Fibroblast of pulmonary artery (primary cell): ENCODE measurements around the gene ELMO1.

Experiments
- DNase-seq: peaks from one replicate; pipeline ENCODE4 v3.0.0-alpha.2; 2010; ENCODE audit warnings: low read depth
- H3K4me3 ChIP-seq: replicated peaks from 2 replicates; pipeline ENCODE4 v1.5.1; 2011; ENCODE audit warnings: low read depth, mild to moderate bottlenecking, control low read depth, low read length, moderate library complexity
- CTCF ChIP-seq: IDR thresholded peaks from 2 replicates; pipeline ENCODE4 v1.5.1; 2011; ENCODE audit warnings: mild to moderate bottlenecking, control low read depth, low read length, inconsistent platforms; ENCODE audit errors: missing control alignments

The ELMO1 gene

GRCh38 chr7:37449621-37450020 lies 957 bp upstream of the ELMO1 start:
- TF ChIP-seq CTCF = no peak
- H3K4me3 ChIP-seq = no peak overlapping the region

GRCh38 chr7:37448011-37448635 lies 541 bp downstream of the ELMO1 start:
- no peak for DNase-seq
- no peak for TF ChIP-seq CTCF
- peak overlapping the region; percentile 40 for H3K4me3 ChIP-seq

More at GRCh38 chr7:37449621-37450020, 957 bp upstream of the ELMO1 start:
- DNase-seq = no peak

GRCh38 chr7:37446371-37446770 lies 2.3 kb downstream of the ELMO1 start:
- H3K4me3 ChIP-seq = no peak overlapping the region
- no peak for TF ChIP-seq CTCF
- DNase-seq = no peak

- DNase-seq = no peak
- no peak overlapping the region for H3K4me3 ChIP-seq
- no peak for TF ChIP-seq CTCF
Observed at GRCh38 chr7:37445790-37446189, 2.9 kb downstream of the ELMO1 start.

GRCh38 chr7:37445064-37445723 lies 3.5 kb downstream of the ELMO1 start:
- no peak overlapping the region for H3K4me3 ChIP-seq
- TF ChIP-seq CTCF = no peak
- no peak for DNase-seq

GRCh38 chr7:37443627-37444026 lies 5.0 kb downstream of the ELMO1 start:
- no peak overlapping the region for H3K4me3 ChIP-seq
- no peak for DNase-seq
- no peak for TF ChIP-seq CTCF

GRCh38 chr7:37442268-37442667 lies 6.4 kb downstream of the ELMO1 start:
- H3K4me3 ChIP-seq = no peak overlapping the region
- no peak for DNase-seq
- TF ChIP-seq CTCF = no peak
